Prostate gland (tissue), 2 donors: Measurements from ENCODE around the gene SYNPO2L.
"Not testable (repeated sequence)": the region's sequence is repeated elsewhere in the genome, so short reads cannot be mapped to it uniquely, and the experiment has no call there.

Source experiments
- CTCF ChIP-seq, 4 experiments: fragments of 200-600 bp in 2 of 4; fragments of 450-650 bp in 2 of 4; sonication (generic) in 2 of 4; IDR thresholded peaks; 1 replicate in 3 of 4; 2 replicates in 1 of 4; pipeline ENCODE4 v1.5.1; 2016 to 2019; ENCODE audit warnings: antibody characterized with exemption in 4 of 4, mild to moderate bottlenecking in 2 of 4, moderate library complexity in 2 of 4
- POLR2A ChIP-seq: fragments of 450-650 bp; IDR thresholded peaks from one replicate; pipeline ENCODE4 v1.6.1; 2016; ENCODE audit warnings: antibody characterized with exemption, mild to moderate bottlenecking

GRCh38 chr10:73687641-73688040 is 31.8 kb upstream of the SYNPO2L start:
- TF ChIP-seq CTCF (IDR thresholded peaks at IDR 0.05); POLR2A: not testable (repeated sequence)
